ENCODE results near the gene LILRB5.
"Not testable (repeated sequence)": the region's sequence is repeated elsewhere in the genome, so short reads cannot be mapped to it uniquely, and the experiment has no call there.

The LILRB5 gene

DNA sequence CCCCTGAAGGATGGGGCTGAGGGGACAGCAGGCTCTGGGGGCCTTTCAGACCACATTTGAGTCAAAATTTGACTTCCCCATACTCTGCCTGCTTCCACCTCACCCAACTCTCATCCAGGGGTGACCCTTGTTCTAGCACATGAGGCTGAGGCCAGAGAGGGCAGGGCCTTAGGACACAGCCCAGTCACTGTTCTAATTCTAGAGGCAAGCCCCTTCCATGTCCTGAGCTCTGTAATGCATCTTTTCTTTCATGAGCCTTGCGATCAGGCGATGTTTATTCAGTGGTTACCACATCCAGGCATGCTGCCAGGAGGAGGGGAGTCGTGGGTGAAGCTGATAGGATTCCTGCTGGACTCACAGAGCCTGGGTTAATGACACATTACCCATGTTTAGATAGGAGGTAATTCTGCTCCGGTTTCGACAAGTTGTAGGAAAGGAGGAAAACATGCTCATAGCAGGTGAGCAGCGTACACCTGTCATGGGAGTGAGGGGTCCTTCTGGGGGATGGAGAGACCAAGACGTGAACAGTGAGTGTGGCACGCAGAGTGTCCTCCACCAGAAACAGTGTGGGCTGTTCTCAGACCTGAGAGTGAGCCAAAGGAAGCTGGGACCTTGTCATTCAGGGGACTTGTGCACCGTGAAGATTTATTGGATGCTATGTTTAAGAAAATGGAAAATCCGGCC, 47.1 kb downstream of the LILRB5 start:
- FAIRE-seq, result no peak

DNA sequence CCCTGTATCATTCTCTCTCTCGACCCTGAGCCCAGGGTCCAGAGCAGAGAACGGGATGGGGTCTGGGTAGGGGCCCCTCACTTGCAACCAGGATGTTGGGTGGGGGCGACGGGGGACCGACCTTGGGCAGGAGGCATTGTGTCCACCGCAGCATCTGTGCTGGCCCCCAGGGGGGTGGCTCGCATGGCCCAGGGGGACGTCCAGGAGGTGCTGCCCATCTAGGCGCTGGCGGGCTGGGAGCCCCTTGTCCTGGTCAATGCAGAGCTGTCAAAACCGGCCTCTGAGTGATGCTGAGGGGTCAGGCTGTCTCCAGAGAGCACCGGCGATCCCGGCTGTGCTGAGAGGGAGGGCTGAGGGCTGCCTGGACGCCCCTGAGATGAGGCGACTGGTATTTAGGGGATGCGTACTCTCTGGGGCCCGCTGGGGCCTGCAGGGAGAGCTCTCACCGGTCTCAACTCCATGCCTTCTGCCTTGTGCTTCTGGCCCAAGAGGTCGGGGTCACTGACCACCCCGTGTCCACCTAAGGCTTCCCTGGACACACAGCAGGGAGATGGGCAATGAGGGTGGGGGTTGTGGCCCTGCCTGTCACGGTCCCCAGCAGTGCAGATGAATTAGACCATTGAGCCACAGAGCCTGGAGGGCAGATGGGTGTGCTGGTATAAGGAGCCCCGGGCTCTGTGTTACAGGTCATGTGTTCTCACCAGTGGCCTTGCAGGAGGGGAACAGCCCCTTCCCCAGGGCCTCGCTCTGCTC, 47.8 kb downstream of the LILRB5 start:
- no peak for FAIRE-seq

DNA sequence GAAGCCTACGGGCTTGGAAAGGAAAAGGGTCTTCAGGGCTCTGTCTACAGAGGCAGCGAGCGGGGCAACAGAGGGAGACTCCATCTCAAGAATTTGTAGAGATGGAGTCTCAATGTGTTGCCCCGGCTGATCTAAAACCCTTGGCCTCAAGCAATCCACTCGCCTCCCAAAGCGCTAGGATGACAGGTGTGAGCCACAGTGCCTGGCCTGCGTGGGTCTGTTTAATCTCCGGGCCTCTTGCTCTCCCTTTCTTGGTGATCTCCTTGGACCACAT, 48.4 kb downstream of the LILRB5 start:
- no peak for FAIRE-seq

DNA sequence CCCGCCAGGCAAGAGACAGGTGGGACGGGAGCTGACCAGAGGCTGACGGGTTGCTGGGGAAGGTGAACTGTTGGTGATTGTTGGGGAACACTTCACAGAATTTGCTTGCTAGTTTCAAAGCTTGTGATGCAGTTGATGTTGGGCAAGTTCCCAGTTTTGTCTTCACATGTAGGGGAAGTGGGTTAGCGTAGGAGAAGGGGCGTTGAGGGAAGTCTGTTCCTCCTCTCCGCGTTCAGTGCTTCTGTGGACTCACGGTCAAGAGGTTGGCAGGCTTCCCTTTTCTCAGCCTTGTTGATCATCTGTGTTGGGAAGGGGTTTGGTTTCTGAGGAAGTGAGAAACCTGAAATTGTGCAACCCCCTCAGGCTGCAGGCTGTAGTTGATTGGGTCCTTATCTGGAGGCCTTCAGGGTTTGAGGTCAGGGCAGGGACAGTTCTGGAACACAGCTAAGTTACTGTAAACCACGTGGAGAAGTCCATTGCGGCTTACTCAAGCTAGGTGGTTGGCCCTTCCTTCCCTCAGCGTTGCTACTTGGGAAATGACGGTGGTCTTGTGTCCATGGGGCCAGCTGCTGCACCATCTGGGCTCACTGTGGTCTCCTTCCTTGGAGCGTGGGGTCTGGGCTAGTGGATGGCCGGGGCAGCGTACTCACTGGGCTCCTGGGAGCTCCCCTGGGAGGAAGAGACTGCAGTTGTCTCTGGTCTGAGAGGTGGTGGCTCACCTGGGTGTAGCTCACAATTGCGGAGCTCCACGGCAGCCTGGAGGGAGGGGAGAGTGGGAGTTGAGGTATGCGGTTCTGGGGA, 48.9 kb downstream of the LILRB5 start:
- no peak for FAIRE-seq

DNA sequence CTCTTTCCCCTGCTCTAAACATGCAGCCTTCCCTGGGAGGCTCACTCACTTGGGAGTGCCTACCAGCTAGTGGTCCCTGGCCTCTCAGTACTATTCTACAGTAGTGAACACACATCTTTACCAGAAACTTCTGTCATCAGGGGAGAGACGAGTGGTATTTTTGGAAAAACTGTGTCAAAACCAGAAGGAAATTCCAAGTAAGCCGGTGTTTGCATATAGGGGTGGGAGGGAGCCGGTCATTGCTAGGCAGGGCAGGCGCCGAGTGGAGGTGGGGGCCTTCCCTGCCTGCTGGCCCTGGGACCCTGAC, 49.4 kb downstream of the LILRB5 start:
- no peak for FAIRE-seq

DNA sequence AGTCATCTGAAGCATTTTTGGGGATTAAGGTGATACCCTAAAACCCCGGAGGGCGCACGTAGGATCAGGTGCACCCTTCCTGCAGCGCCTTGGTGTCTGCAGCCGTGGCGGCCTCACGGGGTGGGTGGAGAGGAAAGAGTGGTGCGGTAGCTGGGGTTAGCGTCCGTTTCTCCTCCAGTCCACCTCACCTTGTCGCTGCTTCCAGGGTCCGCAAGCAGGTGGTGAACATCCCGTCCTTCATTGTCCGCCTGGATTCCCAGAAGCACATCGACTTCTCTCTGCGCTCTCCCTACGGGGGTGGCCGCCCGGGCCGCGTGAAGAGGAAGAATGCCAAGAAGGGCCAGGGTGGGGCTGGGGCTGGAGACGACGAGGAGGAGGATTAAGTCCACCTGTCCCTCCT, 49.9 kb downstream of the LILRB5 start:
- not testable (repeated sequence) for FAIRE-seq

DNA sequence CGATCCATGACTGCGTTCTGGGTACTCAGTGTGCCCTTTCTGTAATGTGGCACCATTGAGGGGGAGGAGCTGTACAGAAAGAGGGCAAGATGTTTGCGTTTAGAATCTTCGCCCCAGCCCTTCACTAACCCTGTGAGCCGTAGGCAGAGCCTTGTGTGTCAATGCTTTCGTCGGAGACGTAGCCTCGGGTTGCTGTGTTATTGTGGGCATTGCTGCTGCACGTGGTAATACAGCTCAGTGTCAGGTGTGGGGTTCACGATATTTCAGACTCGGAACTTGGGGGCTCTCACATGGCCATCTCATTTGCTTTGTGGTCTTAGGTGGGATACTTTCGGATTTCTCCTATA, 50.3 kb downstream of the LILRB5 start:
- FAIRE-seq, result no peak

DNA sequence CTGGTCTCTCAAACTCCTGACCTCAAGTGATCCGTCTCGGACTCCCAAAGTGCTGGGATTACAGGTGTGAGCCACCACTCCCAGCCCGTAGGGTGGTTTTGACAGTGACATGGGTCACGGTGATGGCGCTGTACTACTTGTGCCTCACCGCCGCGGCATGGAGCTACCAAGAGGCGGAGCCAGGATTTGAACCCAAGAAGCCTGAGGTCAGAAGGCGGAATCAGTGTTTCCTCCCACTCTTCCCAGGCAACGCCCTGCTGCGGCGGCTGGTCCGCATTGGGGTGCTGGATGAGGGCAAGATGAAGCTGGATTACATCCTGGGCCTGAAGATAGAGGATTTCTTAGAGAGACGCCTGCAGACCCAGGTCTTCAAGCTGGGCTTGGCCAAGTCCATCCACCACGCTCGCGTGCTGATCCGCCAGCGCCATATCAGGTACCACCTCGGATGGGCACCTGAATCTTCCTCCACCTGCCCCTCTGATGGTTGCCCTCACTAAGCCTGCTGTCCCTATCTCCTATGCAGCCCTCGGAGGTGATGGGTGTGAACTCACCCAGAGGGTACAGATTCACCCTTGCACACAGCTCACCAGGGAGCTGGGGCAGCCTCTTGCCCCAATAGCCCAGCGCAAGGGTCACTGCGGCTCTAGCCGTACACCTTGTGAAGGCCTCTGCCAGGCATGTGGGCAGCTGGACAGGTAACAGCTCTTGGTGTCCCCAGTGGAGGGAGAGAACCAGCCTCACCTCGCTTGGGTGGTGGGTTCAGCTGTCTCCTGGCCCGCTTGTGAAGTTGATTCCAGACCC, 50.8 kb downstream of the LILRB5 start:
- no peak for FAIRE-seq

DNA sequence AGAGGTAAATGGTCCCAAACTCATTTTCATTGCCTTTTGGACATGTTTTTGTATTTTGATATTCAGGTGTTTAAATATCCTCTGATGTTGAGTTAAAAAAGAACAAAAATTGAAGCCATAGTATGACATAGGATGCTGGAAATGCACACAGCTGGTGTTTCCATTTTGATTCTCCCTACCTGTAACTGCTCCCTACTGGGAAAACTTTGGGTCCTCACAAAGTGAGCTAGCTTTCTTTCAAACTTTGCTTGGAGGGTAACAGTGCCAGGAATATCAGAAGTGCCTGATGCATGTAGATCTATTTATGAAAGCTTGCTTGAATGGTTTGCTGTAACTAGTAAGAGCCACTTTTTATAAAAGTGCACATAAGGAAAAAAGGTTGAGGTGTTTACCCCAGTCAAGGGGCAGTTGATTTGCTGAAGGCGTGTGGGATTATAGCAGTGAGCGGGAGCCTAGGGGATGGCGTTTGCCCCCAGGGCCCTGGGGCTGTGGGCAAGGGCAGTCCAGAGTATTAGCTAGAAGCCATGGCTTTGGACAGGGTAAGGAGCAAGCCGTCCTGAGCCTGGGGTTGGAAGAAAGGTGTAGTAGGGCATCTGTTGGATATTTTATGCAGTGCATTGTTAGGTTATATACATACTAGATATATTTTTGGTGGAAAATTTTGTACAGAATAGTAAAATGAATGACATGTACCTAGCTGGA, 52.2 kb downstream of the LILRB5 start:
- FAIRE-seq, result no peak

DNA sequence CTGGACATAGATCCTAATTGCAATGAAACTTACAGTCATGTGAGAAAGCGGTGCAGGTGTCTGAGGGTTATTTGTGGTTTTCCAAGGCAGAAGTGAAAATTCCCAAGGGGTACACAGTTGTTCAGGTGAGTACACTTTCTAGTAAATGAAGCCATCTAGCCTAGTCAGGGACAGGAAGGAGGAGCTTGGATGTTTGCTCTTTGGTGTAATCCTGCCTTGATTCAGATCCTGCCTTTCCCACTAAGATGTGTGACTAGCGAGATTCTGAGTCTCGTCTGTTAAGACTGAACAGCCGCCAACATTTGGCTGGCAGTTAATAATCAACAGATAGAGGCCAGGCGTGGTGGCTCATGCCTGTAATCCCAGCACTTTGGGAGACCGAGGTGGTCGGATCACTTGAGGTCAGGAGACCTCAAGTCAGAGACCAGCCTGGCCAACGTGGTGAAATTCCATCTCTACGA, 53.9 kb downstream of the LILRB5 start:
- no peak for FAIRE-seq

DNA sequence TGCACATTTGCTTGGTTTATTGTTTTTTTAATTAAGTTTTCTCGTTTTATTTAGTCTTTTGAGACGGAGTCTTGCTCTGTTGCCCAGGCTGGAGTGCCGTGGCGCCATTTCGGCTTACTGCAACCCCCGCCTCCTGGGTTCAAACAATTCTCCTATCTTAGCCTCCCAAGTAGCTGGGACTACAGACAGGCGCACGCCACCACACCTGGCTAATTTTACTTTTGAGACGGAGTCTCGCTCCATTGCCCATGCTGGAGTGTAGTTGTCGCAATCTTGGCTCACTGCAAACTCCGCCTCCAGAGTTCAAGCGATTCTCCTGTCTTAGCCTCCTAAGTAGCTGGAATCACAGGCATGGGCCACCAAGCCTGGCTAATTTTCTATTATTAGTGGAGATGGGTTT, 55.1 kb downstream of the LILRB5 start:
- no peak for FAIRE-seq

DNA sequence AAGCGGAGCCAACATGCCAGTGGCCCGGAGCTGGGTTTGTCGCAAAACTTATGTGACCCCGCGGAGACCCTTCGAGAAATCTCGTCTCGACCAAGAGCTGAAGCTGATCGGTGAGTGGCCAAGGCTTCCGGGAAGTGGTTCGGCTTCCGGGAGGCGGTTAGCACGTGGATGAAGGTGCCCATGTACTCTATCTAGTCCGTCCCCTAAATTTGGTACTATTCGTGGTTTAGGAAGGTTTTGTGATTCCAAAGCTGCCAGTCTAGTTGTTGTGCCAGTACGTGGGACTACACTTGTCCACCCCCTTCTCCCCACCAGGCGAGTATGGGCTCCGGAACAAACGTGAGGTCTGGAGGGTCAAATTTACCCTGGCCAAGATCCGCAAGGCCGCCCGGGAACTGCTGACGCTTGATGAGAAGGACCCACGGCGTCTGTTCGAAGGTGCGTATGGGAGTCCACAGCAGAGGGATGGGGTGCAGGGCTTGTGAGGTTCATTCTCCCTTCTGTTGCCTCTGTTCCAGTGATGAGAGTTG, 55.8 kb downstream of the LILRB5 start:
- no peak for FAIRE-seq
